Kidney epithelial cell (primary cell): ENCODE data around the gene NACC2. TPM values are rescaled to one million over a fixed set of nuclear protein-coding genes. Genes with fewer than 3 reads are reported as not detected.

ENCODE experiments used
- DNase-seq: peaks from one replicate; pipeline ENCODE4 v3.0.0-alpha.2; 2010; ENCODE audit warnings: low read depth
- H3K27me3 ChIP-seq: 2 replicates; pipeline ENCODE4 v1.6.0; 2011; ENCODE audit warnings: low read length; ENCODE audit not compliant: control insufficient read depth, insufficient read depth
- H3K36me3 ChIP-seq: 2 replicates; pipeline ENCODE4 v1.5.1; 2011; ENCODE audit warnings: low read length; ENCODE audit not compliant: control insufficient read depth, insufficient read depth
- H3K4me3 ChIP-seq: 2 replicates; pipeline ENCODE4 v1.5.1; 2011; ENCODE audit warnings: low read depth, mild to moderate bottlenecking, control low read depth, low read length
- total RNA-seq: library from RNA; depleted of rRNA; stranded (reverse); fragments of >200 nt; gene quantifications from 2 replicates; pipeline ENCODE4 v1.2.3, GENCODE V29; 2015
- TF ChIP-seq, protein P1 (sequence below): IDR thresholded peaks from 2 replicates; pipeline ENCODE4 v1.5.1; 2011; ENCODE audit warnings: mild to moderate bottlenecking, moderate library complexity, low read length, control low read depth, inconsistent platforms; ENCODE audit not compliant: insufficient read depth, poor library complexity, severe bottlenecking

NACC2 gene
- total RNA-seq, 1 donor from 2014 or later: 26.0 TPM

DNA sequence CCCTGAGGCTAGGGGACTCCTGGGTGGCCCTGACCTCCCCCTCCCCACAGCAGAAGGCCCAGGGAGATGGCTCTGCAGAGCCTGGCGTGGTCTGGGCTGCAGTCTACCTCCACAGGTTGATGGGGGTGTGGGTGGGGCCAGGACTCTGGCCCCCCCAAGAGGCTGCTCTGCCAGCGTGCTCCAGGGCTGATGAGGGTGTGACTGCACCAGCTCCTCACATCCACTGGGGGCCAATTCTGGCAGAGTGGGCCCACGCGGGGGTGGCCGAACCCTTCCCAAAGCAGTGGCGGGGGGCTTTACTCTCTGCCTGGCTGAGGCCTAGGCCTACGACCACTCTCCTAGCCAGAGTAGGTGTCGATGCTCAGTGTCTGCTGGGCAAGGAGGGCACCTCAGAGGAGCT lies 105.9 kb downstream of the NACC2 start:
- no peak overlapping the region for H3K4me3 ChIP-seq
- TF ChIP-seq, protein P1, sequence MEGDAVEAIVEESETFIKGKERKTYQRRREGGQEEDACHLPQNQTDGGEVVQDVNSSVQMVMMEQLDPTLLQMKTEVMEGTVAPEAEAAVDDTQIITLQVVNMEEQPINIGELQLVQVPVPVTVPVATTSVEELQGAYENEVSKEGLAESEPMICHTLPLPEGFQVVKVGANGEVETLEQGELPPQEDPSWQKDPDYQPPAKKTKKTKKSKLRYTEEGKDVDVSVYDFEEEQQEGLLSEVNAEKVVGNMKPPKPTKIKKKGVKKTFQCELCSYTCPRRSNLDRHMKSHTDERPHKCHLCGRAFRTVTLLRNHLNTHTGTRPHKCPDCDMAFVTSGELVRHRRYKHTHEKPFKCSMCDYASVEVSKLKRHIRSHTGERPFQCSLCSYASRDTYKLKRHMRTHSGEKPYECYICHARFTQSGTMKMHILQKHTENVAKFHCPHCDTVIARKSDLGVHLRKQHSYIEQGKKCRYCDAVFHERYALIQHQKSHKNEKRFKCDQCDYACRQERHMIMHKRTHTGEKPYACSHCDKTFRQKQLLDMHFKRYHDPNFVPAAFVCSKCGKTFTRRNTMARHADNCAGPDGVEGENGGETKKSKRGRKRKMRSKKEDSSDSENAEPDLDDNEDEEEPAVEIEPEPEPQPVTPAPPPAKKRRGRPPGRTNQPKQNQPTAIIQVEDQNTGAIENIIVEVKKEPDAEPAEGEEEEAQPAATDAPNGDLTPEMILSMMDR: no peak
- H3K36me3 ChIP-seq: no peaks in the 10 kb centered on the region
- no peak for DNase-seq
- peaks cover 39% of the 10 kb centered on the region for H3K27me3 ChIP-seq

- no peak for DNase-seq
- no peak overlapping the region for H3K4me3 ChIP-seq
- H3K36me3 ChIP-seq: no peaks in the 10 kb centered on the region
- TF ChIP-seq, protein P1: no peak
- peaks cover 43% of the 10 kb centered on the region for H3K27me3 ChIP-seq
Observed at GRCh38 chr9:135988493-135988892, 106.6 kb downstream of the NACC2 start.

DNA sequence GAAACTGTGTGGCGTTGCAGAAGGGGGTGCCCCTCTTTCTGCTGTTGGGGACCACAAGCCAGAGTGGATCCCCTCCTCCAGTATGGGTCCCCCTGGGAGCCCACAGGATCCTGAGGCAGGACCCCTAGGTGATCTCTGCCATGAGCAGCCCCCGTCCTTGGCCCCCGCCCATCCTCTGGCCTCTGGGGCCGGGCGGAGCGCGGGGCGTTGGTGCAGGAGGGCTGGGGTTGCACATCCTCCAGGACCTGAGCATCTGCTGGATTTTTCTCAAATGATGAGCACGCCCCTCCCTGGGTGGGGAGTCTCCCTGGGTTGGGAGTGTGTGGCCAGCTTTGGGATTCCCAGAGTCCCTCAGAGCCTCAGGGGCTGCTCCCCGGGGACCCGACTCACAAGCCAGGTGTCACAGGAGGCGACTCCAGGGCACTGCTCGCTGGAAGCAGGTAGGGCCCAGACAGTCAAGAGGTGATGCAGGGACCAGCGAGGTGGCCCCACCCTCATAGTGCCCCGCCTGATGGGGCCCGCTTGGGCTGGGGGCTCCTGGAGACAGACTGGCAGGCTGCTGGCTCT lies 107.2 kb downstream of the NACC2 start:
- no peak for DNase-seq
- H3K36me3 ChIP-seq: no peaks in the 10 kb centered on the region
- H3K4me3 ChIP-seq: no peak overlapping the region
- TF ChIP-seq, protein P1: no peak
- H3K27me3 ChIP-seq: peaks cover 46% of the 10 kb centered on the region

DNA sequence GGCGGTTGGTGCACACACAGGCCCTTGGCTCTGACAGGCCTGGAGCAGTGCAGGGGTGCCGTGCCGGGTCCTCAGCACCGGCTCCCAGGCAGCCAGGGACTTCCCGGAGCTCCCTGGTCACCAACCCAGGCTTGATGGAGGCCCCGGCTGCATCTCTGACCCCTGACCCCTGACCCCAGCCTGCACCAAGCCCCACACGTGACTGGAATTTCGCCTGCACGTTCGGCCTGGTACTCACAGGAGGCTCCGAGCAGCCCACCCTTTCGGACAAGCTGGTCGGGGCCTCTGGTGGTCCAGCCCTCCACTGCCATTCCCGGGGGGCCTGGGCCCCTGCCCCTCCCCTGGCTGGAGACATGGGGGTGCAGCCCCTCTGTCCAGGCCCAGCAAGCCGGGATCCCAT lies 108.5 kb downstream of the NACC2 start:
- TF ChIP-seq, protein P1: no peak
- H3K4me3 ChIP-seq: no peak overlapping the region
- peaks cover 52% of the 10 kb centered on the region for H3K27me3 ChIP-seq
- no peak for DNase-seq
- no peaks in the 10 kb centered on the region for H3K36me3 ChIP-seq

DNA sequence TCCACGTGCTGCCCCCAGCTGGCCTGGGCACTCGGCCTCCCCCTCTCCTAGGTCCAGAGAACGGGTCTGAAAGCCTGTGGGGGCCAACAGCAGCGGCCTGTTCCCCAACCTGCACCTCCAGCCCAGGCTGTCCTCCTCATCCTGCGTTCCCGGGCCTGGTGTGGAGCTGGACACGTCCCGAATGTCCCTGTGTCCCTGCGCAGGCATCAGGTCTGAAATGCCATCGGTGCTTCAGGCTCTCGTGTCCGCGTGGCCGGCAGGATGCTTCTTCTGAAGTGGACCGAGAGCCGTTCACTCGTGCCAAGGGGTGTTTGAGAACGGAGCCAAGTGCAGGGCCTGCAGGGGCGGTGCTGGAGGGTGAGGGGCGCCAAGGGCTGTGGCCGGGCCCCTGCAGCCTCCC lies 109.2 kb downstream of the NACC2 start:
- DNase-seq: no peak
- peaks cover 56% of the 10 kb centered on the region for H3K27me3 ChIP-seq
- TF ChIP-seq, protein P1: no peak
- no peaks in the 10 kb centered on the region for H3K36me3 ChIP-seq
- no peak overlapping the region for H3K4me3 ChIP-seq

DNA sequence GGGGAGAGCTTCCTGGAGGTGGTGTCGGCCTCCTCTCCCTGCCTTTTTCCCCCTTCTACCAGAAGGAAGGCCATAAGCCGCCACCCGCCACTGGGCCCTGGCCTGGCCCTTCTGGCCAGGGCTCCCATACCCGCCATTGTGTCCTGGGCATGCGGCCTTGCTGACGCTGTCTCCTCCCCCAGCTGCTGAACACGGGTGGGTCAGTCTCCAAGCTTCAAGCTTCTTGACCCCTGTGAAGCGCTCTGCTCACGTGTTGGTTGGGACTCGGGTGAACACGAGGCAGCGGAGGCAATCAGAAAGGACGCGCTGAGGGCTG lies 109.7 kb downstream of the NACC2 start:
- H3K27me3 ChIP-seq: peaks cover 59% of the 10 kb centered on the region
- TF ChIP-seq, protein P1: no peak
- H3K36me3 ChIP-seq: no peaks in the 10 kb centered on the region
- no peak for DNase-seq
- H3K4me3 ChIP-seq: no peak overlapping the region
